Glutamatergic neuron (in vitro differentiated cells): Measurements from ENCODE around the gene SPEM1. TPM values are rescaled to one million over a fixed set of nuclear protein-coding genes. Genes with fewer than 3 reads are reported as not detected.

Source experiments
- DNase-seq: peaks from one replicate; pipeline ENCODE4 v3.0.0; 2022
- H3K27ac Mint-ChIP-seq: one replicate; pipeline ENCODE4 v1.8.0; 2020; ENCODE audit warnings: mild to moderate bottlenecking, mixed read lengths, inconsistent platforms; ENCODE audit not compliant: unreplicated experiment
- H3K27me3 Mint-ChIP-seq: one replicate; pipeline ENCODE4 v1.8.0; 2020; ENCODE audit warnings: mild to moderate bottlenecking, moderate library complexity, mixed read lengths, inconsistent platforms; ENCODE audit not compliant: unreplicated experiment
- H3K36me3 Mint-ChIP-seq: one replicate; pipeline ENCODE4 v1.8.0; 2020; ENCODE audit warnings: mild to moderate bottlenecking, mixed read lengths, inconsistent platforms; ENCODE audit not compliant: unreplicated experiment
- H3K4me1 Mint-ChIP-seq: one replicate; pipeline ENCODE4 v1.8.0; 2020; ENCODE audit warnings: mild to moderate bottlenecking, low read depth, mixed read lengths, inconsistent platforms; ENCODE audit not compliant: unreplicated experiment
- H3K4me3 Mint-ChIP-seq: one replicate; pipeline ENCODE4 v1.8.0; 2020; ENCODE audit warnings: mild to moderate bottlenecking, mixed read lengths, inconsistent platforms; ENCODE audit not compliant: unreplicated experiment
- H3K9me3 Mint-ChIP-seq: one replicate; pipeline ENCODE4 v1.8.0; 2020; ENCODE audit warnings: mild to moderate bottlenecking, moderate library complexity, mixed read lengths, inconsistent platforms; ENCODE audit not compliant: unreplicated experiment
- CTCF ChIP-seq: fragments of 200-600 bp; sonication (generic); IDR thresholded peaks from one replicate; pipeline ENCODE4 v1.5.0; 2021; ENCODE audit not compliant: partially characterized antibody, unreplicated experiment
- total RNA-seq: library from RNA; stranded (reverse); fragmentation: NEBNext Ultra II Directional; extraction: Animal tissue kit (Norgen Biotek cat#: 25700); gene quantifications from one replicate; pipeline ENCODE4 v1.2.1, GENCODE V29; 2021; ENCODE audit not compliant: unreplicated experiment

SPEM1 gene
- total RNA-seq, 1 donor from 2014 or later, result not detected

DNA sequence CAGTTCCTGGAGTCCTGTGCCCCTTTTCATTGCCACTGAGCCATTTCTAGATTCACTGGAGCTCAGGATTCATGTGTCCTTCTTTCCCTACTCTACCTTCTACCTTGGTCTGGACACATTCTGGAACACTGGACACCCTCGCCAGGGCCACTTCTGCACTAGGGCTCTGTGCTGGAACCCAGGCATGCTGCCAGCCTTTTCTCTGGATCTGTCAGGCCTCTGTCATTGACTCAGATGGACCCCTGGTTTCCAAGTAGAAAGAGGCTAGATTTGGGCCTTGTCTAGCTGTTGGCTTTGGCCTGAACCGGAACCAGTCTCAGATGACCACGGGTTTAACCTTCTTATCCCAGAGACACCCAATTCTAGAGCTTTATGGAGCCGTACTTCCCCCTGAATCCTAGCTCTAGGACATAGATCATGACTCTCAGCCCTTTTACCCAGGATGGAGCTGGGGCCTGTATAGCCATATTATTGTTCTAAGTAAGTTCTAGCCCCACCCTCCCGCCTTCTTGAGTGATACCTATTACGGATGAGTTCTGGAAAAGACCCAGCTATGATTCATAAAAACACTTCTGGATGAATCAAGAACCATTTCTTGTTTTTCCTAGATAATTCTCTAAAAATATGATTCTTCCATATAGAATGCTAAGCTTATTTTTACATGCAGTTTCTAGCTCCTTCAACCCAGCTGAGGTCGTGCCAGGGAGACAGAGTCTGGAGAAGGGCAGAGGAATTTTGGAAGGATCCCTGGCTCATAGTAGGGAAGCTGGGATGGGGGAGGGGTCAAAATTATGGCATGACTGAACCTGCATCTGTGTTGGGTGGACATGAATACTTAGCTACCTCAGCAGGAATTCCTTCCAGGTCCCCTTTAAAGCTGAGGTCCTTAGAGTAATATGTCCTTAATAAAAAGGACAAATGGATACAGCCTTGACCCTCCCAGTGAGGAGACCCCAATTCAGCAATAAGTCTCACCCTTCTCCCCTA is 23.7 kb downstream of the SPEM1 start:
- H3K4me3 Mint-ChIP-seq, result no peak overlapping the region

GRCh38 chr17:7444682-7445618 is 24.8 kb downstream of the SPEM1 start, which contains the start of gene CHRNB1:
CHRNB1 (plus strand) TSS chr17:7445061; CDS start chr17:7445128, 67 bp downstream.
- DNase-seq, result peak; percentile 84
- Mint-ChIP-seq H3K36me3 (peaks cover 5% of the 10 kb centered on the region), H3K4me1 (peaks cover 4% of the 10 kb centered on the region), H3K27me3 (peaks cover 20% of the 10 kb centered on the region), H3K27ac (no peak within 1 kb of the TSS), H3K9me3 (peaks cover 15% of the 10 kb centered on the region), H3K4me3 (peak within 1 kb of the TSS; percentile 85)
- no peak for TF ChIP-seq CTCF

More for the DNA sequence above, 23.7 kb downstream of the SPEM1 start:
- no peak for TF ChIP-seq CTCF
- DNase-seq, result no peak
- peaks cover 4% of the 10 kb centered on the region for H3K36me3 Mint-ChIP-seq
- no peak overlapping the region for H3K27ac Mint-ChIP-seq
- peaks cover 17% of the 10 kb centered on the region for H3K9me3 Mint-ChIP-seq
- peaks cover 5% of the 10 kb centered on the region for H3K4me1 Mint-ChIP-seq
- H3K27me3 Mint-ChIP-seq, result peaks cover 25% of the 10 kb centered on the region

DNA sequence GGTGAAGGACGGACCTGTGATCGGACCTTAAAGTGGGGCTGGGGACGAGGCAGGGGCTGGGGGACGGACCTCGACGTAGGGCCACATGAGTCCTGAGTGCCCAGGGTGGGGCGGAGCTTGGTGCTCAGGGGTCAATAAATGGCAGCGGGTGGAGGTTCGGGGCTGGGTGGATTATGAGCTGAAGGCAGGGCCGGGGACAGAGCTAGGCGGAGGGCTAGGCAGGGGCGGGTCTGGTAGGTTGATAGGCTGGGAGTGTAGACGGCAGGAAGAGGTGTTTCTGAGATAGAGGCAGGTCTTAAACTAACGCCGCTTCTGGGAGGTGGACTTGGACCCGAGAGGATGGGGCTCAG is 25.5 kb downstream of the SPEM1 start:
- Mint-ChIP-seq H3K27ac (no peak overlapping the region), H3K9me3 (peaks cover 15% of the 10 kb centered on the region), H3K36me3 (peaks cover 5% of the 10 kb centered on the region), H3K4me1 (peaks cover 4% of the 10 kb centered on the region), H3K27me3 (peaks cover 20% of the 10 kb centered on the region), H3K4me3 (peak overlapping the region; percentile 85)
- peak; percentile 34 for DNase-seq
- TF ChIP-seq CTCF, result no peak

DNA sequence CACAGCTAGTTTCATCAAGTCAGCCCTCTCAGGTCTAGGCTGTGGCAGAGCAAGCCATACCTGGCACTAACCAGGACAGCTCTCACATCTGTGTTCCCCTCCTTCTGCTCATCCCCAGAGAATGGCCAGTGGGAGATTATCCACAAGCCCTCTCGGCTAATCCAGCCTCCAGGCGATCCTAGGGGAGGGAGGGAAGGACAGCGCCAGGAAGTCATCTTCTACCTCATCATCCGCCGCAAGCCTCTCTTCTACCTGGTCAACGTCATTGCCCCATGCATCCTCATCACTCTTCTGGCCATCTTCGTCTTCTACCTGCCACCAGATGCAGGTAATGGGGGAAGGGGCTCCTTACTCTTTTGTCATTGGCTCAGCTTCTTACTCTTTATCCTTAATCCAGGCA is 28.3 kb downstream of the SPEM1 start:
- peaks cover 19% of the 10 kb centered on the region for H3K27me3 Mint-ChIP-seq
- peaks cover 14% of the 10 kb centered on the region for H3K9me3 Mint-ChIP-seq
- no peak for TF ChIP-seq CTCF
- H3K4me3 Mint-ChIP-seq, result peak overlapping the region; percentile 4
- peaks cover 5% of the 10 kb centered on the region for H3K36me3 Mint-ChIP-seq
- no peaks in the 10 kb centered on the region for H3K4me1 Mint-ChIP-seq
- H3K27ac Mint-ChIP-seq, result no peak overlapping the region
- DNase-seq, result no peak
